Endothelial cell of umbilical vein (primary cell): ENCODE measurements around the gene TMEM40. TPM values are rescaled to one million over a fixed set of nuclear protein-coding genes. Genes with fewer than 3 reads are reported as not detected.

Experiments
- BruUV-seq: library from RNA; stranded (reverse); fragments of 400-500 nt; replicated peaks from 2 replicates; lab custom pipeline; 2021; lab: Mats Ljungman, UMichigan
- CTCF ChIA-PET: fragments of 300-600, 350-600 bp; sonication (Branson Sonifier 250); formaldehyde crosslinking; loops from one replicate; lab custom pipeline; 2021; ENCODE audit warnings: antibody characterized with exemption, inconsistent platforms; lab: Charles Lee
- POLR2A ChIA-PET: fragments of 300-600, 350-600 bp; sonication (Branson Sonifier 250); formaldehyde crosslinking; loops from one replicate; lab custom pipeline; 2021; ENCODE audit warnings: antibody characterized with exemption, inconsistent platforms; lab: Charles Lee
- DNase-seq: peaks from one replicate; pipeline ENCODE4 v3.0.0-alpha.2; 2011; ENCODE audit warnings: low read depth, low spot score
- FAIRE-seq: peaks from 2 replicates; lab custom pipeline; 2011; peaks lifted over from hg19 to GRCh38; lab: Jason Lieb, UNC
- H2AFZ ChIP-seq: 2 replicates; pipeline ENCODE4 v1.6.0; 2012; ENCODE audit warnings: low read depth, low read length, control low read depth, inconsistent platforms
- H3K27ac ChIP-seq: 2 replicates; pipeline ENCODE4 v1.5.1; 2011; ENCODE audit warnings: low read depth, mild to moderate bottlenecking, control low read depth, low read length, moderate library complexity; ENCODE audit not compliant: insufficient read depth
- H3K27me3 ChIP-seq, 2 experiments: 2 replicates each; pipeline versions ENCODE4 v1.6.0 to v1.6.1; 2011; ENCODE audit warnings: low read length in 2 of 2, mixed read lengths in 1 of 2; ENCODE audit not compliant: control insufficient read depth in 2 of 2, insufficient read depth in 2 of 2
- H3K36me3 ChIP-seq, 2 experiments: 2 replicates in 1 of 2; 3 replicates in 1 of 2; pipeline ENCODE4 v1.5.1; 2011; ENCODE audit warnings: low read length in 2 of 2, mild to moderate bottlenecking in 1 of 2, moderate library complexity in 1 of 2; ENCODE audit not compliant: control insufficient read depth in 2 of 2, insufficient read depth in 2 of 2; ENCODE audit errors: extremely low read depth in 1 of 2
- H3K4me1 ChIP-seq: 3 replicates; pipeline ENCODE4 v1.5.1; 2011; ENCODE audit warnings: mild to moderate bottlenecking, low read length; ENCODE audit not compliant: control insufficient read depth, insufficient read depth; ENCODE audit errors: extremely low read depth
- H3K4me2 ChIP-seq: 2 replicates; pipeline ENCODE4 v1.6.1; 2011; ENCODE audit warnings: low read length, control low read depth, mixed read lengths; ENCODE audit not compliant: insufficient read depth
- H3K4me3 ChIP-seq, 3 experiments: fragments of 200-600 bp in 1 of 3; sonication (generic), shearing (Covaris generic) in 1 of 3; replicated peaks in 1 of 3; 2 replicates each; pipeline ENCODE4 v1.5.1; 2011 to 2016; ENCODE audit warnings: control low read depth in 3 of 3, low read length in 3 of 3, mild to moderate bottlenecking in 2 of 3, inconsistent platforms in 1 of 3, low read depth in 1 of 3, moderate library complexity in 1 of 3; ENCODE audit not compliant: insufficient read depth in 1 of 3
- H3K79me2 ChIP-seq: 2 replicates; pipeline ENCODE4 v1.6.0; 2012; ENCODE audit warnings: low read length, inconsistent platforms; ENCODE audit not compliant: control insufficient read depth, insufficient read depth
- H3K9ac ChIP-seq: replicated peaks from 2 replicates; pipeline ENCODE3; 2011; ENCODE audit warnings: low read length, control low read depth; ENCODE audit not compliant: insufficient read depth; ENCODE audit errors: extremely low read depth
- H3K9me1 ChIP-seq: replicated peaks from 3 replicates; pipeline ENCODE4 v1.6.0; 2011; ENCODE audit warnings: mild to moderate bottlenecking, low read length; ENCODE audit not compliant: control insufficient read depth, insufficient read depth; ENCODE audit errors: extremely low read depth
- H3K9me3 ChIP-seq: replicated peaks from 2 replicates; pipeline ENCODE4 v1.5.1; 2012; ENCODE audit warnings: low read length, inconsistent platforms; ENCODE audit not compliant: control insufficient read depth, insufficient read depth
- H4K20me1 ChIP-seq: replicated peaks from 2 replicates; pipeline ENCODE3; 2011; ENCODE audit warnings: mild to moderate bottlenecking, low read length; ENCODE audit not compliant: control insufficient read depth, insufficient read depth; ENCODE audit errors: extremely low read depth
- CTCF ChIP-seq, 2 donors: IDR thresholded peaks; 1 replicate in 1 of 2; 2 replicates in 1 of 2; pipeline ENCODE4 v1.5.1; 2011; ENCODE audit warnings: low read length in 2 of 2, mild to moderate bottlenecking in 2 of 2, moderate library complexity in 2 of 2, control low read depth in 1 of 2, inconsistent platforms in 1 of 2, low read depth in 1 of 2; ENCODE audit not compliant: insufficient read depth in 1 of 2; ENCODE audit errors: extremely low read depth in 1 of 2
- GATA2 ChIP-seq: IDR thresholded peaks from 2 replicates; pipeline ENCODE4 v1.7.0; 2011; ENCODE audit warnings: low read depth, mild to moderate bottlenecking, moderate library complexity, mixed read lengths, low read length; ENCODE audit not compliant: insufficient read length, insufficient read depth
- MAX ChIP-seq: IDR thresholded peaks from 2 replicates; pipeline ENCODE4 v1.6.1; 2011; ENCODE audit not compliant: insufficient read depth, insufficient read length
- MYC ChIP-seq: IDR thresholded peaks from one replicate; pipeline ENCODE4 v1.6.1; 2011; ENCODE audit warnings: mild to moderate bottlenecking, low read depth, low read length
- POLR2A ChIP-seq: IDR thresholded peaks from 2 replicates; pipeline ENCODE4 v1.6.1; 2012; ENCODE audit warnings: low read depth, mild to moderate bottlenecking, control low read depth, low read length
- POLR2AphosphoS5 ChIP-seq: IDR thresholded peaks from 2 replicates; pipeline ENCODE4 v1.6.1; 2012; ENCODE audit warnings: low read depth, mild to moderate bottlenecking, control low read depth, low read length, moderate library complexity; ENCODE audit not compliant: insufficient read depth
- dilution Hi-C: fragments of 300-500 bp; cut with MboI; formaldehyde crosslinking; loops from one replicate; pipeline ENCODE4 v1.15.0; 2019; ENCODE audit warnings: low sequenced_read_pairs; ENCODE audit not compliant: extremely low pct_ligation_motif_present
- intact Hi-C: fragments of 100-400 bp; cut with micrococcal nuclease; formaldehyde crosslinking; loops from one replicate; pipeline ENCODE4 v1.10.0; 2022
- polyA plus RNA-seq, 4 experiments: library from polyadenylated mRNA; depleted of rRNA in 3 of 4; stranded (reverse) in 3 of 4; unstranded in 1 of 4; fragments of >200 nt; gene quantifications; 2 replicates each; pipeline versions ENCODE4 v1.2.1 to v1.2.3, GENCODE V29; 2011 to 2012; ENCODE audit warnings: missing spikeins in 1 of 4
- total RNA-seq: library from RNA; stranded (reverse); gene quantifications from 2 replicates; pipeline ENCODE4 v1.2.3, GENCODE V29; 2021

Gene TMEM40
- total and polyA plus RNA-seq, 2 donors (not counting 3 experiments of a cell fraction or from before 2014, with no cell fraction given) = not detected

GRCh38 chr3:12686096-12686495, 73.0 kb downstream of the TMEM40 start:
- POLR2A ChIA-PET = no interaction called here
- Histone ChIP-seq H3K9ac (no peak overlapping the region), H3K27ac (no peak overlapping the region), H3K27me3 (no peaks in the 10 kb centered on the region), H3K36me3 (no peaks in the 10 kb centered on the region), H3K4me3 (no peak overlapping the region), H3K4me1 (no peaks in the 10 kb centered on the region), H2AFZ (no peak overlapping the region), H4K20me1 (no peaks in the 10 kb centered on the region), H3K9me3 (no peaks in the 10 kb centered on the region), H3K4me2 (no peak overlapping the region), H3K79me2 (no peaks in the 10 kb centered on the region), H3K9me1 (no peaks in the 10 kb centered on the region)
- DNase-seq (peak; percentile 47), FAIRE-seq (no peak)
- CTCF ChIA-PET = no interaction called here
- no peak for TF ChIP-seq CTCF (IDR thresholded peaks at IDR 0.05; ENCODE audit: extremely low read depth in 1 of 2, insufficient read depth in 1 of 2, low read depth in 1 of 2, low read length in 2 of 2)
- no peak for TF ChIP-seq MYC
- TF ChIP-seq MAX = no peak
- TF ChIP-seq POLR2A = no peak
- no peak for TF ChIP-seq POLR2AphosphoS5
- no peak for TF ChIP-seq GATA2
- no TSS peak for BruUV-seq
- intact Hi-C loops (no loop called here), dilution Hi-C loops (no loop called here)

Other genes with a start within 250 kb of the TMEM40 start
- gene MKRN2OS, start 213.8 kb downstream of the TMEM40 start, total RNA-seq = not detected in 2 replicates
- gene MKRN2OS, start 213.8 kb downstream of the TMEM40 start, polyA plus RNA-seq = not detected in 2 replicates
- gene MKRN2, start 202.2 kb downstream of the TMEM40 start, total RNA-seq = 26.4 and 27.3 TPM in 2 replicates
- 28.0 and 29.9 TPM in 2 replicates for gene MKRN2, start 202.2 kb downstream of the TMEM40 start, polyA plus RNA-seq
- gene RAF1, start 95.1 kb downstream of the TMEM40 start, total RNA-seq = 73.8 and 86.1 TPM in 2 replicates
- 86.2 and 88.8 TPM in 2 replicates for gene RAF1, start 95.1 kb downstream of the TMEM40 start, polyA plus RNA-seq
- gene CAND2, start 37.4 kb upstream of the TMEM40 start, total RNA-seq = 11.0 and 12.4 TPM in 2 replicates
- 7.1 and 8.6 TPM in 2 replicates for gene CAND2, start 37.4 kb upstream of the TMEM40 start, polyA plus RNA-seq
- gene RPL32, start 82.3 kb upstream of the TMEM40 start, total RNA-seq = 1,569 and 1,588 TPM in 2 replicates
- 1,075 and 1,147 TPM in 2 replicates for gene RPL32, start 82.3 kb upstream of the TMEM40 start, polyA plus RNA-seq